HG03064 (cell line): Measurements from ENCODE around the gene FASTK.

ENCODE experiments used
- ATAC-seq: cut with Tn5 transposase; IDR thresholded peaks from one replicate; pipeline ENCODE4 v1.9.1; 2021; ENCODE audit warnings: low read depth; ENCODE audit not compliant: unreplicated experiment

FASTK gene

GRCh38 chr7:151083071-151083823 is 2.6 kb upstream of the FASTK start, which contains the start of gene TMUB1:
TSS of gene TMUB1 (minus strand) at chr7:151083493. CDS start at chr7:151082563, 930 bp downstream.
- ATAC-seq, result peak; percentile 49

DNA sequence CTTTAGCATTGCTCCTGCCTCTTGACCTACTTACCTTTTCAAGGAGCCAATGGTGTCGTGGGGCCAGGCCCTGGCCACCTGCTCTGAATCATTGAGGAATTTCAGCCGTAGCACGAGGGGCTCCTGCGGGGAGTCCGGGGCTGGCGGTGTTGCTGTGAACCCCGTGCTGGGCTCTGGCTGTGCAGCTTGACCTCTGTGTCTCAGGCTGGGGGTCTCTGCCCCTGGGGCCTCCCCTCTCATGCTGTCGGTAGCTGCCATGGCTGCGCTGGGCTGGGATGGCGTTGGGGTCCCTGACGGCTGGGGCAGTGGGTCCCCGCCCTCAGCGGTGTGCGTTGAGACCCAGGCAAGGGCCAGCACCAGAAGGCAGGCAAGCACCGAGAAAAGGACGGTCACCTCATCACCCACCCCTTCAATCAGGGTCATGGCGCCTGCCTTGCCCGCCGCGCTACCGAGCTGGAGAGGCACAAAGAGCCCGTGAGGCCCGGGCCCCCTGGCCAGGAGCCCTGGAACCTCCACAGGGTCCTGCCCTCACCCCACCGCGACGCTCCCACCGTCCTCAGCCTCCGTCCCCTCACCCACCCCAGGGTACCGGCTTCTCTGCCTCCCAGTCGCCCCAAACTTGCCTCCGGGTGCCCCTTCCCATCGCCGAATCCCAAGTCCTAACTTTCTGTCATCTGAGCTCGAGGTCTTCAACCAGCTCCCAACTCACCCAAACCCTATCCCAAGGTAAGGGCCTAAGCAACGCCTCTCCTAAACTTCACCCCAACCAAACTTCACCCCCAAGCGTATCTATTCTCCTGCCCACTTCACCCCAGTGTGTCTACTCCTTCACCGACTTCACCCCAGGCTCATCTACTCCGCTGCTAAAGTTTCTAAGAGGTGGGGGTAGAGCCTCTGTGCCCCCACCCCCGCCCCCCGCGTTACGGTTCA is 1.8 kb upstream of the FASTK start:
- no peak for ATAC-seq

DNA sequence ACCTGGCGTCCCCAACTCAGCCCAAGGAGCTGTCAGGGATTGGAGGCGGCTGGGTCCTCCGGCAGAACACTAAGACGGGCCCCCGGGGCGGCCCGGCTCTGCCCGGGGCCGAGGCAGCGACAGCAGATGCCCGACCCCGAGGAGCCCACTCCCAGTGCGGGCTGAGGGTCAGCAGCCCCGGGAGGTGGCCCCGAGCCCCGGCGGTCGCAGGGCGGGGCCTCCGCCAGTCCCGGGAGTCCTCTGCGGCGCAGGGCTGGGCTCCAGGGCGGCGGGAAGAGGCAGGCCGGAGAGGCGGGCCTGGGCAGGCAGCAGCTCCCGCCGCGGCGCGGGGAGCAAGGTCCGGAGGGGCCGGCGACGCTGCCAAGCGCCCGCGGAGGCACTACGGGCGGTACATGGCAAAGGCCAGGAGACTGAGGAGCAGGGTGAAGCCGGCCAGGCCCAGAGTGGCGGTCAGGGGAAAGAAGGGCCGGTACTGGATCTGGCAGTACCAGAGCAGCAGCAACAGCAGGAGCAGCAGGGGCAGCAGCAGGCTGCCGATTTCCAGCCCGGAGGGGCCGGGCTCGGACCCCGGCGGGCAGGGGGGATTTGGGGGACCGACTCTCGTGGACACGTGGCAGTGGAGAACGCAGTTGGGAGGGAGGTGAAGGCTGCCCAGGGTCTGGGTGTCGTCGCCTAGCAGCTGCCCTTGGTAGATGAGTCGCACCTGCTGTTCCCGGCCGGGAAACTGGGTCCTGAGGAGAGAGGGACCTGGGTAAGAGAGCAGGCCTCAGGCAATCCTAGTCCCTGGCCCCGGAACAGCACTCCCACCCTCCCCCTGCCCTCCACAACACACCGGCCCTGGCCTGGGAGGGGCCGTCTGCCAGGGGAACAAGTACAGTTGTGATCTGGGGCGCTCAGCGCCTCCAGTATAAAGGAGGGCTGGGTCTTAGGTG is 827 bp upstream of the FASTK start:
- no peak for ATAC-seq

DNA sequence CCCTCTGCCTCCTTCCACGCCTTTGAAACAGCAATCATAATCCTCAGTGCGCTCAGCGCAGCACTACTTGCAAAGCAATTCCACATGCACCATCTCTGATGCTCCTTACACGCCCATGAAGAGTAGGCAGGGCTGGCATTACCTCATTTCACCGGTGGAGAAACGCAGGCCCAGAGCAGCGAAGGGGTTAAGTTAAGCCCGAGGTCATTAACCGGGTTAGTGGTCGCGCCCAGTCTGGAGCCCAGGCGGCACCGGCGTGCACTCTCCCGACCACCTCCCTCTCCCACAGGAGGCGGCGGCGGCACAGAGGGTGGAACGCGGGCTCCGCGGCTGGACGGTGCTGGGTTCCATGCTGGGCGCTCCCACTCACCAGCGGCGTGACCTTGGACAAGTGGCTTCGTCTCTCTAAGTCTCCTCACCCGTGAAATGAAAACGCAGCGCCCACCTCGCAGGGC is 515 bp downstream of the FASTK start:
- peak; percentile 1 for ATAC-seq

- no peak for ATAC-seq
Measured at GRCh38 chr7:151079199-151079910, 1.3 kb downstream of the FASTK start.

GRCh38 chr7:151078233-151079040 is 2.2 kb downstream of the FASTK start:
- ATAC-seq, result no peak

GRCh38 chr7:151077705-151078232 is 2.8 kb downstream of the FASTK start:
- ATAC-seq, result no peak

- no peak for ATAC-seq
Measured at GRCh38 chr7:151076863-151077704, 3.5 kb downstream of the FASTK start.

- no peak for ATAC-seq
Measured at GRCh38 chr7:151075978-151076426, 4.6 kb downstream of the FASTK start.

- no peak for ATAC-seq
Measured at GRCh38 chr7:151075662-151075971, 5.0 kb downstream of the FASTK start.

GRCh38 chr7:151074817-151075661 is 5.6 kb downstream of the FASTK start:
- no peak for ATAC-seq

- no peak for ATAC-seq
Measured at GRCh38 chr7:151073990-151074389, 6.6 kb downstream of the FASTK start.

GRCh38 chr7:151071032-151071866 is 9.4 kb downstream of the FASTK start:
- ATAC-seq, result no peak

DNA sequence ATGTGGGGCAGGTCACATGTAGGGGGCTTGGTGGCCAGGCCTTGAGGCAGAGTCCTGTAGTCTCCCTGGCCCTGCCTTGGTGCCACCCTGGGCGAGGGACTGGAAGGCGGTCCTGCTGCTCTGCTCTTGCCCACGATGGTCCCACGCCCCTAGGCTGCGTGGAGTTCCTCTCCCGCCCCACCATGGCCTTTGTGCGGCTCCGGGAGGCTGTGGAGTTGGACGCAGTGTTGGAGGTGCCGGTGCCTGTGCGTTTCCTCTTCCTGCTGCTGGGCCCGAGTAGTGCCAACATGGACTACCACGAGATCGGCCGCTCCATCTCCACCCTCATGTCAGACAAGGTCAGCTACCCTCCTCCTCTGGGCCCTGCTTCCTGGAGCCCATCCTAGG is 10.0 kb downstream of the FASTK start:
- ATAC-seq, result no peak

- no peak for ATAC-seq
Measured at GRCh38 chr7:151069841-151070573, 10.6 kb downstream of the FASTK start.
